ENCODE results near the gene SLC26A4.

The SLC26A4 gene

GRCh38 chr7:107661081-107661864, 645 bp downstream of the SLC26A4 start:
- DNase-seq (ENCODE audit: low read depth), result peak; percentile 11

- no peak for DNase-seq (ENCODE audit: low read depth)
Observed at GRCh38 chr7:107661865-107662379, 1.3 kb downstream of the SLC26A4 start.

GRCh38 chr7:107663196-107663595, 2.6 kb downstream of the SLC26A4 start:
- DNase-seq (ENCODE audit: low read depth), result no peak

GRCh38 chr7:107666790-107667189, 6.2 kb downstream of the SLC26A4 start:
- DNase-seq (ENCODE audit: low read depth), result no peak

DNA sequence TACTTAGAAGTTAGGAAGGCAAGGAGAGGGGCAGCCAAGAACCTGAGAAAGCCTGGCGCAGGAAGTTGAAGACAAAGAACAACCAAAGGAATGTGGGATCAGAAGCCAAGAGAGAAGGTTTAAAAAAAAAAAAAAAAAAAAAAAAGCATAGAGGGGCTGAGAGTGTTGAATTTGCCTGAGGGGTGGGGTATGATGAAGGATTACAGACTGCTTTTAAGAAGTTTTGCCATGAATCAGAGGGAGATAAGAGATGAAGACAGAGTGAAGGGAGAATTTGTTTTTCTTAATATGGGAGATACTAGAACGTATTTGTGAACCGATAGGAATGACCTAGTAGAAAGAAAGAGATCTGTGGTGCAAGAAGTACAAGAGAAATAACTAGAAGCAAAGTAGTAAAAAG, 6.7 kb downstream of the SLC26A4 start:
- no peak for DNase-seq (ENCODE audit: low read depth)

DNA sequence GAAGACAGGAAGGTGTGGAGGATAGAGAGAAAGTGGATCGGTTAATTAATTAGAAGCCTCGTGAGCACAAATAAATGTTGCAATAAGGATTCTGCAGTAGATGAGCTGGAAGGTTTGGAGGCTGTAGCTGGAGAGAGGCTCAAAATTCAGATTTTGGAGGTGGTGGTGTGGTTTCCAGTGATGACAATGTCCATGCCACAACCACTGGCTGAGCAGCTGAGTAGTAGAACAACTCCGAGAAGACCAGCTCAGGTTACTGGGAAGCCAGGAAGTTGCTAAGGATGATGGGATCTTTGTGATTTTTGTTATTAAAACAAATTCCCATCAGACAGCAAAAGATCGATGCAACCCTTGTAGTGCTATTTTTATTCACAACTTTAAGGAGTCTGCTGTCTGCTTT, 7.7 kb downstream of the SLC26A4 start:
- DNase-seq (ENCODE audit: low read depth), result no peak

- no peak for DNase-seq (ENCODE audit: low read depth)
Observed at GRCh38 chr7:107672183-107672582, 11.6 kb downstream of the SLC26A4 start.

- DNase-seq (ENCODE audit: low read depth), result no peak
Observed at GRCh38 chr7:107676249-107676648, 15.6 kb downstream of the SLC26A4 start.

GRCh38 chr7:107678110-107678753, 17.6 kb downstream of the SLC26A4 start:
- DNase-seq (ENCODE audit: low read depth), result no peak

GRCh38 chr7:107680478-107680877, 19.9 kb downstream of the SLC26A4 start:
- no peak for DNase-seq (ENCODE audit: low read depth)

GRCh38 chr7:107682886-107683285, 22.3 kb downstream of the SLC26A4 start:
- no peak for DNase-seq (ENCODE audit: low read depth)

GRCh38 chr7:107684287-107684686, 23.7 kb downstream of the SLC26A4 start:
- DNase-seq (ENCODE audit: low read depth), result no peak

DNA sequence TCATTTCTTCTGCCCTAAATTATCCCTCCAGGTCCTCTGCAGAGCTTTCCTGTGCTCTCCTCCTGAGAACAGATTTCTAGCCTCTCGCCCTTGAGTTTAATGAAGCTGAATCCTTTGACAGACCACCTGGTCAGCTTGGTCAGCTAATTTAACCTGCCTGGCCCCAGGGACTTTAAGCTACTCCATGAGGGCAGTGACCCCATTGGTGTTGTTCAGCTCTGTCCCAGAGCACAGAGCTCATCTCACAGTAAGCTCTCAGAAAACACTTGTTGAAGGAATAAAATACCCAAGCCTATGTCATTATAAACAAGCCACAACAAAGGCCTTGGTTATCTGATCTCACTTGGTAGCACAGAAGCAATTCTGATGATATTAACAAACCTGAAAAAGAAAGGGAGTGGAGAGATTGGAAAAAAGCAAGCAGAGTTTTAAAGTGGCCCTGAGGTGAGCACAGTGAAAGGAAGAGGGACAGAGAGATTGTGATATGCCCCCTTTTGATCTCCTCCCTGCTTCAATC, 24.4 kb downstream of the SLC26A4 start:
- no peak for DNase-seq (ENCODE audit: low read depth)

DNA sequence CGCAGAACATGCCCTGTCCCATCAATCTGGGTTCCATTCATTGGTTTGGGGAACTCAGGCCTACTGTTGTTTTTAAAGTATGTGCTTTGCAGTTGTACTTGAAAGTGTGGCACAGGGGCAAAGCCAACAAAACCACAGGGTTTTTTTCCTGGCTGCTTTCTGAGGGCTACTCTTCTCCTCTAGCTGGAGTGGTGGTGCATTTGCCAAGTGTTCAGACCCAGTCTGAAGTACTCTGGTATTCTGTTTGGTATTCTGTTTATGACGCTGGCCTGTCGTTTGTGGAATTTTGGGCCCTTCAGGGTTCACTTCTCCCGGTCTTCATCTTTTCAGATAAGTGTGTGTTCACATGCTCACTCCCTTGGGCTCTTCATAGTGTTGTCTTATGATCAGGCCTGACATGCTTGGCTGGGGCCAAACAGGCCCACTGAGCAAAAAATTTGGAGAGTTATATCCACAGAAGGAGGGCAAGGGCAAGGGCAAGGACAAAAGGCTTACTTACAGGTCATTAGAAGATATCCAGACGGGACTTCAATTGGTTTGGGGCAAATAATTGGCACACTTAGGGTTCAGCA, 26.3 kb downstream of the SLC26A4 start:
- no peak for DNase-seq (ENCODE audit: low read depth)

- DNase-seq (ENCODE audit: low read depth), result no peak
Observed at GRCh38 chr7:107687656-107688055, 27.0 kb downstream of the SLC26A4 start.

- no peak for DNase-seq (ENCODE audit: low read depth)
Observed at GRCh38 chr7:107689553-107689952, 28.9 kb downstream of the SLC26A4 start.

DNA sequence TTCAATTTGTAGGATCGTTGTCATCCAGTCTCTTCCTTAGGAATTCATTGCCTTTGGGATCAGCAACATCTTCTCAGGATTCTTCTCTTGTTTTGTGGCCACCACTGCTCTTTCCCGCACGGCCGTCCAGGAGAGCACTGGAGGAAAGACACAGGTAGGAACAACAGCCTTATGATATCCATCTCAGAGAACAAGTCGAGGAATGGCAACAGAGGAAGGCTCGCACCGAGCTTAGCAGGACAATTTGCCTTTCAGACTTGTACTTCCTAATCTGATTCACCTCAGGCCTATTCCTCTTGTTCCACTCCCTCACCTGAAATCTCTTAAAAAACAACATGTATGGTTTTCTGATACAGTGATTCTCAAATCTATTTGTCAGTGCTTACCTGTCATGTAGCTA, 29.5 kb downstream of the SLC26A4 start:
- no peak for DNase-seq (ENCODE audit: low read depth)

DNA sequence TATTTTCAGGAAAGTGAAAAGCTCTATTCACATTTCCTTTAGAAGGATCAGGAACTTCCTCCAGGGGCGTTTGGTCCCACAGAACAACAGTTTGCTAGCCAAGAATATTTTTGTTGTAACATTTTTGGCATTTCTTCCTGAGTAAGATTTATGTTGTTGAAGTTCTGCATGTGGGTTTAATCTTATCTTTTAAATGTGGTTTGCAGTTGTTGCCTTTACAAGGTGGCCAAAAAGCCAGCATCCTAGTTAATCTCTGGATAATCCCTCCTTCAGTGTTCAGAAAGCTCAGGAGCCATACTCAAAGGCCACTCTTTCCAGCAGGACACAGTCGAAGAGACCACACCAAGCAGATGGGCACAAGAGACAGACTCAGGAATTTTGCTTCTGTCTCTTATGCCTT, 30.0 kb downstream of the SLC26A4 start:
- DNase-seq (ENCODE audit: low read depth), result no peak

DNA sequence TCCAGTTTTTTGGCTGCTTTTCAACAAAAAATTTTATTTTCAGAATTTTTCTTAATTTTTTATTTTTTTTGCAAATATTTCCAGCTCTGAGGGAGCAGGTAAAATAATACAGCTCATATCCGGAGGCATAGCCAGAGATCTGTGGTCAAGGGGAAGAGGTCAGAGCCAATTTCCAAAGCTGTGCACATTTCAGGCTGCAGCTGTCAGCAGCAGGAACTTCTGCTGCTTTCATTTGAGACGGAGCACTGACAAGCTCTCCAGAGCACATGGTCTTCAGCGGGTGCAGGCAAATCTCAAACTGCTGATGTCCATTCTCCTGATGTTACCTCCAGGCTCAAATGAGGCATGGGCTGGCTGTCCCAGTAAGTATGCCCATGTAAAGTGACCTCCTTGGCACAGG, 31.1 kb downstream of the SLC26A4 start:
- no peak for DNase-seq (ENCODE audit: low read depth)

- DNase-seq (ENCODE audit: low read depth), result no peak
Observed at GRCh38 chr7:107692501-107692900, 31.9 kb downstream of the SLC26A4 start.

DNA sequence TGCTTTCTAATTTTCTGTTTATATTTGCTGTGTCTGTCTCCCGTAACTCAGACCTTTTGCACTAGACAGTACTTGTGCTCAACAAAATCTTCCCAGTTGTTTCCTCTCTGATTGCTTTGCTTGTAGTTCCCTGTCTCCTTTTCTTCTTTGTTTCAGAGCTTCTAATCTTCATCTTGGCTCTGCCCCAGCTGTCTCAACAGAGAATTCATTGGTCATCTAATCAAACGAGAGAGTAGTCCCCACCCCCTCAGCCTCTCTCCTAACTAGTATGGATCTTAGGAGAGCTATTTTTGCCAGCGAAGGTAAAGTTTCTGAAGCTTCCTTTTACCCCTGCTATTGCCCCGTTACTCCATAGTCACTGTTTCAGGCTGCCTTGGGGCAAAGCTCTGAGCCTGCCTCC, 32.8 kb downstream of the SLC26A4 start:
- DNase-seq (ENCODE audit: low read depth), result no peak

GRCh38 chr7:107694386-107694785, 33.8 kb downstream of the SLC26A4 start:
- no peak for DNase-seq (ENCODE audit: low read depth)
